Thoracic aorta (tissue), 2 donors: ENCODE measurements around the gene PPTC7. TPM values are rescaled to one million over a fixed set of nuclear protein-coding genes. Genes with fewer than 3 reads are reported as not detected.

ENCODE experiments used
- ATAC-seq: fragments of 150-250 bp; one replicate; pipeline ENCODE4 v1.8.0; 2017; ENCODE audit warnings: low read depth; ENCODE audit not compliant: insufficient number of reproducible peaks, low FRiP score
- DNase-seq: peaks from one replicate; pipeline ENCODE4 v3.0.0-alpha.2; 2020; ENCODE audit warnings: low spot score
- H3K27ac ChIP-seq, 2 donors: fragments of 200-600 bp; sonication (generic); 1 replicate in 1 of 2; 2 replicates in 1 of 2; pipeline ENCODE4 v1.5.1; 2016; ENCODE audit warnings: mild to moderate bottlenecking in 2 of 2, moderate library complexity in 2 of 2
- H3K27me3 ChIP-seq: fragments of 200-600 bp; sonication (generic); replicated peaks from 2 replicates; pipeline ENCODE4 v1.6.0; 2016; ENCODE audit warnings: mild to moderate bottlenecking; ENCODE audit not compliant: insufficient read depth
- H3K36me3 ChIP-seq: fragments of 200-600 bp; sonication (generic); one replicate; pipeline ENCODE4 v1.5.1; 2016
- H3K4me1 ChIP-seq, 2 donors: fragments of 200-600 bp; sonication (generic); 1 replicate in 1 of 2; 2 replicates in 1 of 2; pipeline versions ENCODE4 v1.5.1 to v1.6.0; 2016; ENCODE audit warnings: low read depth in 2 of 2, mild to moderate bottlenecking in 1 of 2; ENCODE audit not compliant: control insufficient read depth in 1 of 2
- H3K4me3 ChIP-seq: fragments of 200-600 bp; sonication (generic); 2 replicates; pipeline ENCODE4 v1.5.1; 2016; ENCODE audit warnings: mild to moderate bottlenecking
- H3K9me3 ChIP-seq: fragments of 200-600 bp; sonication (generic); 2 replicates; pipeline ENCODE4 v1.5.1; 2016
- CTCF ChIP-seq: fragments of 200-600 bp; sonication (generic); IDR thresholded peaks from one replicate; pipeline ENCODE4 v1.5.1; 2019; ENCODE audit warnings: antibody characterized with exemption
- total RNA-seq, 2 donors: library from RNA; depleted of rRNA; stranded (reverse); fragments of >200 nt; gene quantifications; one replicate each; pipeline versions ENCODE4 v1.1.0 to v1.2.3, GENCODE V29; 2016

PPTC7 gene
- total RNA-seq, 2 donors from 2014 or later = 11.8 to 30.4 TPM

GRCh38 chr12:110543252-110543959 lies 39.7 kb downstream of the PPTC7 start:
- ATAC-seq (peak; percentile 53), DNase-seq (peak; percentile 73)
- TF ChIP-seq CTCF = no peak
- H3K27ac ChIP-seq = peak overlapping the region; percentile 68 to 72
- no peaks in the 10 kb centered on the region for H3K9me3 ChIP-seq
- no peaks in the 10 kb centered on the region for H3K27me3 ChIP-seq
- H3K36me3 ChIP-seq = no peaks in the 10 kb centered on the region
- peak overlapping the region; percentile 40 for H3K4me3 ChIP-seq
- peaks cover 19 to 44% of the 10 kb centered on the region in 2 donors for H3K4me1 ChIP-seq

GRCh38 chr12:110540048-110540447 lies 43.1 kb downstream of the PPTC7 start:
- H3K4me1 ChIP-seq = peaks cover 14 to 55% of the 10 kb centered on the region in 2 donors
- H3K36me3 ChIP-seq = no peaks in the 10 kb centered on the region
- H3K4me3 ChIP-seq = no peak overlapping the region
- DNase-seq (no peak), ATAC-seq (no peak)
- no peaks in the 10 kb centered on the region for H3K9me3 ChIP-seq
- H3K27me3 ChIP-seq = no peaks in the 10 kb centered on the region
- H3K27ac ChIP-seq = no peak overlapping the region
- TF ChIP-seq CTCF = no peak

GRCh38 chr12:110538869-110539622 lies 44.1 kb downstream of the PPTC7 start:
- no peak for DNase-seq
- Histone ChIP-seq H3K36me3 (no peaks in the 10 kb centered on the region), H3K9me3 (no peaks in the 10 kb centered on the region), H3K4me3 (no peak overlapping the region), H3K27me3 (no peaks in the 10 kb centered on the region), H3K27ac (peak overlapping the region in 1 of 2 donors; percentile 72), H3K4me1 (peaks cover 14 to 50% of the 10 kb centered on the region in 2 donors)
- no peak for ATAC-seq
- TF ChIP-seq CTCF = no peak

- peak overlapping the region; percentile 64 to 72 for H3K27ac ChIP-seq
- peak; percentile 20 for ATAC-seq
- H3K27me3 ChIP-seq = no peaks in the 10 kb centered on the region
- H3K36me3 ChIP-seq = no peaks in the 10 kb centered on the region
- no peaks in the 10 kb centered on the region for H3K9me3 ChIP-seq
- H3K4me1 ChIP-seq = peaks cover 6 to 37% of the 10 kb centered on the region in 2 donors
- DNase-seq = peak; percentile 8
- peak overlapping the region; percentile 45 for H3K4me3 ChIP-seq
- TF ChIP-seq CTCF = no peak
These were observed 45.3 kb downstream of the PPTC7 start for GRCh38 chr12:110537605-110538409.
